HepG2 (cell line): ENCODE data around the gene MRPL43. TPM values are rescaled to one million over a fixed set of nuclear protein-coding genes. Genes with fewer than 3 reads are reported as not detected.

Experiments used
- ATAC-seq: fragments of 200-7000 bp; cut with Tn5 transposase; 3 replicates; pipeline ENCODE4 v1.9.1; 2020; ENCODE audit warnings: mild to moderate bottlenecking, moderate library complexity
- BruUV-seq: library from RNA; stranded (reverse); fragments of 400-500 nt; replicated peaks from 2 replicates; lab custom pipeline; 2021; lab: Mats Ljungman, UMichigan
- CTCF ChIA-PET: fragments of 300-600 bp; formaldehyde crosslinking; extraction: SDS; loops from one replicate; lab custom pipeline; 2021; ENCODE audit warnings: low total read pairs, inconsistent platforms, low intra/inter-chr PET ratio; lab: Yijun Ruan, JAX
- POLR2A ChIA-PET: fragments of 350-600 bp; sonication (Branson Sonifier 250); formaldehyde crosslinking; loops from one replicate; lab custom pipeline; 2020; ENCODE audit warnings: antibody characterized with exemption, inconsistent platforms; lab: Yijun Ruan, JAX
- DNase-seq: peaks from one replicate; pipeline ENCODE4 v3.0.0-alpha.2; 2015; ENCODE audit warnings: low spot score
- FAIRE-seq: peaks from 3 replicates; lab custom pipeline; 2011; peaks lifted over from hg19 to GRCh38; lab: Jason Lieb, UNC
- H2AFZ ChIP-seq: one replicate; pipeline ENCODE4 v1.6.1; 2011; ENCODE audit warnings: low read length, inconsistent platforms
- H3K27ac ChIP-seq: fragments of 300-600 bp; 3 replicates; pipeline ENCODE4 v1.8.0; 2011; ENCODE audit warnings: mixed run types, mild to moderate bottlenecking, mixed read lengths, low read length, inconsistent platforms; ENCODE audit not compliant: insufficient read depth; ENCODE audit errors: extremely low read length
- H3K27me3 ChIP-seq, 2 experiments: fragments of 200-600 bp in 1 of 2; 2 replicates in 1 of 2; 3 replicates in 1 of 2; pipeline versions ENCODE4 v1.6.0 to v1.8.0; 2011; ENCODE audit warnings: low read length in 2 of 2, mild to moderate bottlenecking in 2 of 2, moderate library complexity in 2 of 2, inconsistent platforms in 1 of 2; ENCODE audit not compliant: insufficient read depth in 2 of 2, control insufficient read depth in 1 of 2
- H3K36me3 ChIP-seq, 2 experiments: fragments of 200-600 bp in 1 of 2; replicated peaks in 1 of 2; 2 replicates in 1 of 2; 3 replicates in 1 of 2; pipeline versions ENCODE4 v1.5.1 to v1.8.0; 2011; ENCODE audit warnings: low read length in 2 of 2, inconsistent platforms in 1 of 2; ENCODE audit not compliant: insufficient read depth in 2 of 2, control insufficient read depth in 1 of 2
- H3K4me1 ChIP-seq: 2 replicates; pipeline ENCODE4 v1.5.1; 2012; ENCODE audit warnings: low read length, inconsistent platforms; ENCODE audit not compliant: insufficient read depth
- H3K4me2 ChIP-seq: 2 replicates; pipeline ENCODE4 v1.6.0; 2011; ENCODE audit warnings: low read depth, low read length, inconsistent platforms
- H3K4me3 ChIP-seq, 3 experiments: fragments of 200-600 bp in 1 of 3; sonication (generic), shearing (Covaris generic) in 1 of 3; replicated peaks in 1 of 3; 2 replicates each; pipeline ENCODE4 v1.5.1; 2011 to 2016; ENCODE audit warnings: low read length in 3 of 3, inconsistent platforms in 2 of 3, low read depth in 2 of 3, mild to moderate bottlenecking in 2 of 3, control low read depth in 1 of 3, mixed read lengths in 1 of 3; ENCODE audit not compliant: insufficient read depth in 1 of 3
- H3K79me2 ChIP-seq: one replicate; pipeline ENCODE4 v1.6.1; 2011; ENCODE audit warnings: low read length, inconsistent platforms; ENCODE audit not compliant: insufficient read depth
- H3K9ac ChIP-seq: 2 replicates; pipeline ENCODE4 v1.6.0; 2011; ENCODE audit warnings: mild to moderate bottlenecking, low read depth, low read length, inconsistent platforms; ENCODE audit not compliant: insufficient read depth
- H3K9me3 ChIP-seq: 2 replicates; pipeline ENCODE4 v1.5.1; 2012; ENCODE audit warnings: mild to moderate bottlenecking, low read length
- H4K20me1 ChIP-seq: 2 replicates; pipeline ENCODE4 v1.6.0; 2011; ENCODE audit warnings: inconsistent platforms, mild to moderate bottlenecking, low read length, moderate library complexity; ENCODE audit not compliant: insufficient read depth
- GPBP1L1 ChIP-seq: sonication (generic); formaldehyde crosslinking; IDR thresholded peaks from 2 replicates; pipeline ENCODE4 v1.5.0; 2020; ENCODE audit warnings: mild to moderate bottlenecking, missing genetic modification reagents
- HOMEZ ChIP-seq: IDR thresholded peaks from 2 replicates; pipeline ENCODE4 v1.6.1; 2016; ENCODE audit warnings: low read depth
- JDP2 ChIP-seq: sonication (generic); formaldehyde crosslinking; IDR thresholded peaks from 2 replicates; pipeline ENCODE4 v1.8.1; 2022; ENCODE audit warnings: missing genetic modification reagents, borderline replicate concordance
- KMT2A ChIP-seq: sonication (generic); formaldehyde crosslinking; IDR thresholded peaks from 2 replicates; pipeline ENCODE4 v1.4.0; 2020; ENCODE audit warnings: missing genetic modification reagents
- TBL1XR1 ChIP-seq: fragments of 150-350 bp; IDR thresholded peaks from 2 replicates; pipeline ENCODE4 v1.6.1; 2014; ENCODE audit warnings: borderline replicate concordance, low read length; ENCODE audit not compliant: partially characterized antibody
- TBX2 ChIP-seq: sonication (generic); formaldehyde crosslinking; IDR thresholded peaks from 2 replicates; pipeline ENCODE4 v1.5.0; 2020; ENCODE audit warnings: missing genetic modification reagents, mild to moderate bottlenecking, borderline replicate concordance
- TERF1 ChIP-seq: sonication (generic); formaldehyde crosslinking; IDR thresholded peaks from 2 replicates; pipeline ENCODE4 v1.8.0; 2022; ENCODE audit warnings: mild to moderate bottlenecking, missing genetic modification reagents, moderate library complexity
- ZHX1 ChIP-seq: sonication (generic); formaldehyde crosslinking; IDR thresholded peaks from 2 replicates; pipeline ENCODE4 v1.8.1; 2022; ENCODE audit warnings: low read depth, mild to moderate bottlenecking, missing genetic modification reagents
- ZKSCAN1 ChIP-seq: fragments of 150-350 bp; IDR thresholded peaks from 2 replicates; pipeline ENCODE4 v1.6.1; 2014; ENCODE audit warnings: low read length
- ZNF160 ChIP-seq: sonication (generic); formaldehyde crosslinking; IDR thresholded peaks from 2 replicates; pipeline ENCODE4 v1.8.0; 2022; ENCODE audit warnings: mild to moderate bottlenecking, inconsistent platforms, missing genetic modification reagents
- ZNF264 ChIP-seq: sonication (generic); formaldehyde crosslinking; IDR thresholded peaks from 2 replicates; pipeline ENCODE4 v1.4.0; 2020; ENCODE audit warnings: missing genetic modification reagents
- ZNF670 ChIP-seq: sonication (generic); formaldehyde crosslinking; IDR thresholded peaks from 2 replicates; pipeline ENCODE4 v1.8.0; 2022; ENCODE audit warnings: mild to moderate bottlenecking, missing genetic modification reagents, borderline replicate concordance
- ZNF784 ChIP-seq: sonication (generic); formaldehyde crosslinking; IDR thresholded peaks from 2 replicates; pipeline ENCODE4 v1.5.1; 2020; ENCODE audit warnings: missing genetic modification reagents, mild to moderate bottlenecking, borderline replicate concordance
- WGBS: methylation state at CpG from one replicate; pipeline ENCODE4 v1.1.6; 2017; ENCODE audit warnings: low lambda C conversion rate; 5-methylcytosine and 5-hydroxymethylcytosine counted together
- in situ Hi-C: cut with HindIII; loops from 2 replicates; pipeline ENCODE4 v1.10.0; 2017; ENCODE audit warnings: low pct_unique_long_range_greater_than_20kb; ENCODE audit not compliant: extremely low pct_ligation_motif_present
- intact Hi-C: fragments of 100-400 bp; cut with micrococcal nuclease; formaldehyde crosslinking; loops from one replicate; pipeline ENCODE4 v1.10.0; 2022; ENCODE audit not compliant: unreplicated experiment
- polyA plus RNA-seq, 8 experiments: library from polyadenylated mRNA; depleted of rRNA in 3 of 8; stranded (reverse) in 7 of 8; unstranded in 1 of 8; fragments of >200 nt; fragmentation: Illumina TruSeq in 4 of 8; extraction: Trizol in 4 of 8; gene quantifications; 2 replicates each; pipeline versions ENCODE4 v1.2.1 to v1.2.3, GENCODE V29; 2011 to 2016; ENCODE audit warnings: low read depth in 4 of 8, missing spikeins in 1 of 8, mixed read lengths in 1 of 8; ENCODE audit not compliant: insufficient read depth in 1 of 8
- total RNA-seq, 5 experiments: library from RNA; depleted of rRNA; stranded (reverse); fragments of >200 nt; fragmentation: Illumina TruSeq; extraction: Trizol; gene quantifications; 2 replicates each; pipeline ENCODE4 v1.2.3, GENCODE V29; 2016; ENCODE audit warnings: low read depth in 1 of 5

The MRPL43 gene
- total and polyA plus RNA-seq, 2 of the 13 experiments (the other 11 are each of a cell fraction or from before 2014, with no cell fraction given) = 71.0 to 73.7 TPM

GRCh38 chr10:100996678-100997359, 9.5 kb upstream of the MRPL43 start:
- Histone ChIP-seq H3K27ac (peak overlapping the region; percentile 89), H3K4me3 (peak overlapping the region; percentile 71 to 99 (median 91)), H3K9ac (peak overlapping the region; percentile 95), H3K4me2 (peak overlapping the region; percentile 98), H3K27me3 (no peaks in the 10 kb centered on the region; a peak in 1 of 5 replicates), H4K20me1 (no peaks in the 10 kb centered on the region), H3K4me1 (peaks cover 27% of the 10 kb centered on the region), H3K9me3 (no peaks in the 10 kb centered on the region), H3K79me2 (peaks cover 26% of the 10 kb centered on the region), H3K36me3 (peaks cover 8 to 9% of the 10 kb centered on the region in 2 experiments), H2AFZ (no peak overlapping the region)
- ChIA-PET POLR2A (interaction anchor here (0.6 to 23.0 kb wide), 12 partner anchors 10 to 115 kb away, joined by 3 to 277 read pairs (median 8); partner anchors contain the start of genes MRPL43, PDZD7, SEMA4G and SFXN3), CTCF (interaction anchor here (0.6 to 8.5 kb wide), 3 partner anchors 16 to 56 kb away, joined by 3 to 240 read pairs (median 4); no protein-coding TSS in a partner anchor)
- in situ Hi-C loops (no loop called here), intact Hi-C loops (no loop called here)
- ATAC-seq = peak; percentile 50
- WGBS = 23% methylated on average over 7 of the region's 46 CpGs
- no peak for DNase-seq
- BruUV-seq = no TSS peak
- no peak for FAIRE-seq
- TF ChIP-seq GPBP1L1 = no peak
- no peak for TF ChIP-seq HOMEZ (CRISPR knock-in tag)
- no peak for TF ChIP-seq TERF1 (CRISPR knock-in tag)
- 0 out of 2 replicates have a peak, but pooled peaks have one; percentile 15 for TF ChIP-seq ZHX1 (CRISPR knock-in tag)
- TF ChIP-seq ZNF160 (CRISPR knock-in tag) = 0 out of 2 replicates have a peak, but pooled peaks have one; percentile 49
- TF ChIP-seq ZNF264 (CRISPR knock-in tag) = no peak
- TF ChIP-seq TBX2 (CRISPR knock-in tag) = no peak; the same call in 1 of the 2 replicates
- no peak for TF ChIP-seq ZNF784
- no peak for TF ChIP-seq JDP2 (CRISPR knock-in tag)
- no peak for TF ChIP-seq ZNF670 (CRISPR knock-in tag)
- no peak for TF ChIP-seq TBL1XR1
- no peak for TF ChIP-seq KMT2A
- no peak for TF ChIP-seq ZKSCAN1
